Astrocyte of the hippocampus (primary cell): ENCODE data around the gene CAMTA1.
"Not testable (repeated sequence)": the region's sequence is repeated elsewhere in the genome, so short reads cannot be mapped to it uniquely, and the experiment has no call there.

ENCODE experiments used
- DNase-seq: peaks from one replicate; pipeline ENCODE4 v3.0.0; 2011; ENCODE audit warnings: low read depth, low spot score

Gene CAMTA1

GRCh38 chr1:7785108-7785507, 999.9 kb downstream of the CAMTA1 start:
- DNase-seq, result no peak

- DNase-seq, result no peak
These were observed 1001.5 kb downstream of the CAMTA1 start for GRCh38 chr1:7786795-7787194.

- DNase-seq, result no peak
These were observed 1004.6 kb downstream of the CAMTA1 start for GRCh38 chr1:7789828-7790227.

- not testable (repeated sequence) for DNase-seq
These were observed 1005.8 kb downstream of the CAMTA1 start for GRCh38 chr1:7791027-7791426.

- DNase-seq, result no peak
These were observed 1010.2 kb downstream of the CAMTA1 start for GRCh38 chr1:7795406-7795805.

GRCh38 chr1:7805460-7805859, 1020.2 kb downstream of the CAMTA1 start:
- no peak for DNase-seq

GRCh38 chr1:7808253-7808844, 1023.1 kb downstream of the CAMTA1 start:
- DNase-seq, result peak; percentile 52

- DNase-seq, result no peak
These were observed 1024.5 kb downstream of the CAMTA1 start for GRCh38 chr1:7809742-7810141.

- peak; percentile 90 for DNase-seq
These were observed 1025.1 kb downstream of the CAMTA1 start for GRCh38 chr1:7810395-7810794.

GRCh38 chr1:7811476-7811875, 1026.2 kb downstream of the CAMTA1 start:
- DNase-seq, result no peak

GRCh38 chr1:7813677-7814373, 1028.6 kb downstream of the CAMTA1 start:
- DNase-seq, result no peak
